GM23338 (cell line): ENCODE measurements around the gene ZNF614. TPM values are rescaled to one million over a fixed set of nuclear protein-coding genes. Genes with fewer than 3 reads are reported as not detected.

Experiments
- ATAC-seq: fragments of 200-7000 bp; cut with Tn5 transposase; 3 replicates; pipeline ENCODE4 v1.9.1; 2020
- DNase-seq: peaks from one replicate; pipeline ENCODE4 v3.0.0-alpha.2; 2015; ENCODE audit warnings: low spot score
- H2AFZ ChIP-seq: fragments of 200-600 bp; sonication (generic); 2 replicates; pipeline ENCODE4 v1.8.0; 2016; ENCODE audit warnings: antibody characterized with exemption, mild to moderate bottlenecking, moderate library complexity
- H3F3A ChIP-seq: fragments of 200-600 bp; sonication (generic); replicated peaks from 2 replicates; pipeline ENCODE4 v1.8.0; 2017; ENCODE audit warnings: antibody characterized with exemption, mixed run types, low read depth
- H3K27ac ChIP-seq: fragments of 200-600 bp; sonication (generic); 2 replicates; pipeline ENCODE4 v1.6.1; 2016; ENCODE audit warnings: low read depth
- H3K27me3 ChIP-seq: fragments of 200-600 bp; sonication (generic); 2 replicates; pipeline ENCODE4 v1.8.0; 2016; ENCODE audit warnings: mild to moderate bottlenecking, mixed run types, moderate library complexity; ENCODE audit not compliant: insufficient read depth
- H3K36me3 ChIP-seq: fragments of 200-600 bp; sonication (generic); 2 replicates; pipeline ENCODE4 v1.8.0; 2016; ENCODE audit warnings: mild to moderate bottlenecking; ENCODE audit not compliant: insufficient read depth
- H3K4me1 ChIP-seq: fragments of 200-600 bp; sonication (generic); 2 replicates; pipeline ENCODE4 v1.8.0; 2016; ENCODE audit warnings: mild to moderate bottlenecking, moderate library complexity; ENCODE audit not compliant: insufficient read depth
- H3K4me2 ChIP-seq: fragments of 200-600 bp; sonication (generic); 2 replicates; pipeline ENCODE4 v1.7.1; 2017; ENCODE audit warnings: mixed run types
- H3K4me3 ChIP-seq: fragments of 200-600 bp; sonication (generic); 2 replicates; pipeline ENCODE4 v1.6.1; 2016; ENCODE audit warnings: mixed run types
- H3K79me2 ChIP-seq: fragments of 200-600 bp; sonication (generic); replicated peaks from 2 replicates; pipeline ENCODE4 v1.8.0; 2017; ENCODE audit warnings: mild to moderate bottlenecking; ENCODE audit not compliant: insufficient read depth
- H3K9me2 ChIP-seq: fragments of 200-600 bp; sonication (generic); 2 replicates; pipeline ENCODE4 v1.8.0; 2017; ENCODE audit not compliant: insufficient read depth
- H4K20me1 ChIP-seq: fragments of 200-600 bp; sonication (generic); replicated peaks from 2 replicates; pipeline ENCODE4 v1.8.0; 2017; ENCODE audit warnings: mild to moderate bottlenecking; ENCODE audit not compliant: insufficient read depth
- H3K27ac Mint-ChIP-seq: 2 replicates; pipeline ENCODE4 v1.8.0; 2020; ENCODE audit warnings: inconsistent platforms, mild to moderate bottlenecking, moderate library complexity, mixed read lengths
- H3K27me3 Mint-ChIP-seq: 3 replicates; pipeline ENCODE4 v1.8.0; 2022; ENCODE audit warnings: low read depth, mild to moderate bottlenecking, moderate library complexity, mixed read lengths, inconsistent platforms; ENCODE audit not compliant: insufficient read depth, poor library complexity
- H3K36me3 Mint-ChIP-seq: 3 replicates; pipeline ENCODE4 v1.8.0; 2021; ENCODE audit warnings: low read depth, mild to moderate bottlenecking, inconsistent platforms, moderate library complexity, mixed read lengths
- H3K4me1 Mint-ChIP-seq: 3 replicates; pipeline ENCODE4 v1.8.0; 2020; ENCODE audit warnings: mild to moderate bottlenecking, inconsistent platforms, mixed read lengths
- H3K4me3 Mint-ChIP-seq: 3 replicates; pipeline ENCODE4 v1.8.0; 2021; ENCODE audit warnings: moderate library complexity, mild to moderate bottlenecking, inconsistent platforms, mixed read lengths
- H3K9me3 Mint-ChIP-seq: 3 replicates; pipeline ENCODE4 v1.8.0; 2020; ENCODE audit warnings: moderate library complexity, mild to moderate bottlenecking, inconsistent platforms, mixed read lengths
- CREB1 ChIP-seq: fragments of 250-450 bp; sonication (Bioruptor Pico); IDR thresholded peaks from 2 replicates; pipeline ENCODE4 v1.5.0; 2020; ENCODE audit warnings: low read depth, mild to moderate bottlenecking, moderate library complexity
- ETS1 ChIP-seq: IDR thresholded peaks from 2 replicates; pipeline ENCODE4 v1.6.1; 2016; ENCODE audit warnings: antibody characterized with exemption
- EZH2 ChIP-seq: fragments of 200-600 bp; sonication (generic); IDR thresholded peaks from one replicate; pipeline ENCODE4 v1.8.0; 2017; ENCODE audit warnings: antibody characterized with exemption, mild to moderate bottlenecking, low read depth; ENCODE audit not compliant: unreplicated experiment
- EZH2phosphoT487 ChIP-seq: fragments of 200-600 bp; sonication (generic); IDR thresholded peaks from one replicate; pipeline ENCODE4 v1.8.1; 2018; ENCODE audit warnings: antibody characterized with exemption; ENCODE audit not compliant: unreplicated experiment
- JUNB ChIP-seq: IDR thresholded peaks from one replicate; pipeline ENCODE4 v1.6.1; 2016; ENCODE audit warnings: antibody characterized with exemption; ENCODE audit not compliant: unreplicated experiment
- NANOG ChIP-seq: IDR thresholded peaks from 2 replicates; pipeline ENCODE4 v1.6.1; 2016; ENCODE audit warnings: antibody characterized with exemption, borderline replicate concordance
- STAT1 ChIP-seq: IDR thresholded peaks from one replicate; pipeline ENCODE4 v1.6.1; 2016; ENCODE audit warnings: antibody characterized with exemption; ENCODE audit not compliant: unreplicated experiment
- ZNF114 ChIP-seq: fragments of 250-450 bp; sonication (Bioruptor Pico); IDR thresholded peaks from 2 replicates; pipeline ENCODE4 v1.5.0; 2020; ENCODE audit warnings: mild to moderate bottlenecking, moderate library complexity
- ZNF331 ChIP-seq: fragments of 250-450 bp; sonication (Bioruptor Pico); IDR thresholded peaks from 2 replicates; pipeline ENCODE4 v1.5.0; 2020; ENCODE audit warnings: low read depth, mild to moderate bottlenecking, moderate library complexity
- polyA plus RNA-seq: library from polyadenylated mRNA; unstranded; fragments of >200 nt; fragmentation: Nextera tagmentation; extraction: Ambion mirVana; gene quantifications from 2 replicates; pipeline ENCODE4 v1.2.1, GENCODE V29; 2016
- total RNA-seq: library from RNA; depleted of rRNA; stranded (reverse); fragments of >200 nt; shearing (Covaris generic); gene quantifications from 2 replicates; pipeline ENCODE4 v1.2.3, GENCODE V29; 2014
- TF ChIP-seq, protein P1 (sequence below): IDR thresholded peaks from one replicate; pipeline ENCODE4 v1.6.1; 2018; ENCODE audit warnings: antibody characterized with exemption; ENCODE audit not compliant: unreplicated experiment
- TF ChIP-seq, protein P2 (sequence below): fragments of 250-450 bp; sonication (Bioruptor Pico); IDR thresholded peaks from 2 replicates; pipeline ENCODE4 v1.5.0; 2020; ENCODE audit warnings: mild to moderate bottlenecking, moderate library complexity
- TF ChIP-seq, protein P3 (sequence below), 2 experiments: fragments of 200-600 bp in 1 of 2; sonication (generic) in 1 of 2; conservative IDR thresholded peaks; 2 replicates each; pipeline versions ENCODE4 v1.5.1 to v1.6.1; 2016 to 2017; ENCODE audit warnings: antibody characterized with exemption in 2 of 2, low read depth in 2 of 2, mild to moderate bottlenecking in 2 of 2, moderate library complexity in 1 of 2

Gene ZNF614
- total and polyA plus RNA-seq, 2 experiments from 2014 or later: 9.1 to 26.2 TPM

DNA sequence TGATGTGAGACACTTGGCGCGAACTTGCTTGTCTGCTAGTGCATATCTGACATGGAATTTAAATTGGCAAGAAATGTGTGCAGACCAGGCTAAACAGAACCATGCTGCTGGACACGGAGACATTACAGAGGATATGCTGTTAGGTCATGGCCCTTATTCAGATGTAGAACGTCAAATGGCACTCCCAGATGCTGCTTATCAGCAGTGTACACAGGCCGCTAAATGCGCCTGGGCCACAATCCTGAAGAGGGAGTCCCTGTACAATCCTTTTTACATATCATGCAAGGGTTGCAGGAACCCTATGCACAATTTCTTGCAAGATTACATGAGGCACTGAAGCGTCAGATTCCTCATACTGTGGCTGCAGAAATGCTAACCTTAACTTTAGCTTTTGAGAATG is 50.8 kb downstream of the ZNF614 start:
- Histone ChIP-seq H3F3A (no peaks in the 10 kb centered on the region), H3K27ac (no peak overlapping the region), H3K4me1 (no peaks in the 10 kb centered on the region), H3K4me3 (no peak overlapping the region), H3K4me2 (no peak overlapping the region), H3K9me2 (no peaks in the 10 kb centered on the region), H4K20me1 (no peaks in the 10 kb centered on the region), H3K27me3 (no peaks in the 10 kb centered on the region), H2AFZ (no peak overlapping the region), H3K36me3 (peaks cover 29% of the 10 kb centered on the region), H3K79me2 (peaks cover 37% of the 10 kb centered on the region)
- no peak overlapping the region for H3K27ac Mint-ChIP-seq
- no peak overlapping the region for H3K4me3 Mint-ChIP-seq
- H3K9me3 Mint-ChIP-seq: peaks cover 63% of the 10 kb centered on the region
- TF ChIP-seq STAT1 (no peak), EZH2phosphoT487 (no peak), ZNF114 (CRISPR knock-in tag) (no peak), ETS1 (no peak), ZNF331 (CRISPR knock-in tag) (no peak), JUNB (no peak), NANOG (no peak), EZH2 (no peak), CREB1 (no peak)
- TF ChIP-seq, protein P1, sequence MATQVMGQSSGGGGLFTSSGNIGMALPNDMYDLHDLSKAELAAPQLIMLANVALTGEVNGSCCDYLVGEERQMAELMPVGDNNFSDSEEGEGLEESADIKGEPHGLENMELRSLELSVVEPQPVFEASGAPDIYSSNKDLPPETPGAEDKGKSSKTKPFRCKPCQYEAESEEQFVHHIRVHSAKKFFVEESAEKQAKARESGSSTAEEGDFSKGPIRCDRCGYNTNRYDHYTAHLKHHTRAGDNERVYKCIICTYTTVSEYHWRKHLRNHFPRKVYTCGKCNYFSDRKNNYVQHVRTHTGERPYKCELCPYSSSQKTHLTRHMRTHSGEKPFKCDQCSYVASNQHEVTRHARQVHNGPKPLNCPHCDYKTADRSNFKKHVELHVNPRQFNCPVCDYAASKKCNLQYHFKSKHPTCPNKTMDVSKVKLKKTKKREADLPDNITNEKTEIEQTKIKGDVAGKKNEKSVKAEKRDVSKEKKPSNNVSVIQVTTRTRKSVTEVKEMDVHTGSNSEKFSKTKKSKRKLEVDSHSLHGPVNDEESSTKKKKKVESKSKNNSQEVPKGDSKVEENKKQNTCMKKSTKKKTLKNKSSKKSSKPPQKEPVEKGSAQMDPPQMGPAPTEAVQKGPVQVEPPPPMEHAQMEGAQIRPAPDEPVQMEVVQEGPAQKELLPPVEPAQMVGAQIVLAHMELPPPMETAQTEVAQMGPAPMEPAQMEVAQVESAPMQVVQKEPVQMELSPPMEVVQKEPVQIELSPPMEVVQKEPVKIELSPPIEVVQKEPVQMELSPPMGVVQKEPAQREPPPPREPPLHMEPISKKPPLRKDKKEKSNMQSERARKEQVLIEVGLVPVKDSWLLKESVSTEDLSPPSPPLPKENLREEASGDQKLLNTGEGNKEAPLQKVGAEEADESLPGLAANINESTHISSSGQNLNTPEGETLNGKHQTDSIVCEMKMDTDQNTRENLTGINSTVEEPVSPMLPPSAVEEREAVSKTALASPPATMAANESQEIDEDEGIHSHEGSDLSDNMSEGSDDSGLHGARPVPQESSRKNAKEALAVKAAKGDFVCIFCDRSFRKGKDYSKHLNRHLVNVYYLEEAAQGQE: no peak
- TF ChIP-seq, protein P2, sequence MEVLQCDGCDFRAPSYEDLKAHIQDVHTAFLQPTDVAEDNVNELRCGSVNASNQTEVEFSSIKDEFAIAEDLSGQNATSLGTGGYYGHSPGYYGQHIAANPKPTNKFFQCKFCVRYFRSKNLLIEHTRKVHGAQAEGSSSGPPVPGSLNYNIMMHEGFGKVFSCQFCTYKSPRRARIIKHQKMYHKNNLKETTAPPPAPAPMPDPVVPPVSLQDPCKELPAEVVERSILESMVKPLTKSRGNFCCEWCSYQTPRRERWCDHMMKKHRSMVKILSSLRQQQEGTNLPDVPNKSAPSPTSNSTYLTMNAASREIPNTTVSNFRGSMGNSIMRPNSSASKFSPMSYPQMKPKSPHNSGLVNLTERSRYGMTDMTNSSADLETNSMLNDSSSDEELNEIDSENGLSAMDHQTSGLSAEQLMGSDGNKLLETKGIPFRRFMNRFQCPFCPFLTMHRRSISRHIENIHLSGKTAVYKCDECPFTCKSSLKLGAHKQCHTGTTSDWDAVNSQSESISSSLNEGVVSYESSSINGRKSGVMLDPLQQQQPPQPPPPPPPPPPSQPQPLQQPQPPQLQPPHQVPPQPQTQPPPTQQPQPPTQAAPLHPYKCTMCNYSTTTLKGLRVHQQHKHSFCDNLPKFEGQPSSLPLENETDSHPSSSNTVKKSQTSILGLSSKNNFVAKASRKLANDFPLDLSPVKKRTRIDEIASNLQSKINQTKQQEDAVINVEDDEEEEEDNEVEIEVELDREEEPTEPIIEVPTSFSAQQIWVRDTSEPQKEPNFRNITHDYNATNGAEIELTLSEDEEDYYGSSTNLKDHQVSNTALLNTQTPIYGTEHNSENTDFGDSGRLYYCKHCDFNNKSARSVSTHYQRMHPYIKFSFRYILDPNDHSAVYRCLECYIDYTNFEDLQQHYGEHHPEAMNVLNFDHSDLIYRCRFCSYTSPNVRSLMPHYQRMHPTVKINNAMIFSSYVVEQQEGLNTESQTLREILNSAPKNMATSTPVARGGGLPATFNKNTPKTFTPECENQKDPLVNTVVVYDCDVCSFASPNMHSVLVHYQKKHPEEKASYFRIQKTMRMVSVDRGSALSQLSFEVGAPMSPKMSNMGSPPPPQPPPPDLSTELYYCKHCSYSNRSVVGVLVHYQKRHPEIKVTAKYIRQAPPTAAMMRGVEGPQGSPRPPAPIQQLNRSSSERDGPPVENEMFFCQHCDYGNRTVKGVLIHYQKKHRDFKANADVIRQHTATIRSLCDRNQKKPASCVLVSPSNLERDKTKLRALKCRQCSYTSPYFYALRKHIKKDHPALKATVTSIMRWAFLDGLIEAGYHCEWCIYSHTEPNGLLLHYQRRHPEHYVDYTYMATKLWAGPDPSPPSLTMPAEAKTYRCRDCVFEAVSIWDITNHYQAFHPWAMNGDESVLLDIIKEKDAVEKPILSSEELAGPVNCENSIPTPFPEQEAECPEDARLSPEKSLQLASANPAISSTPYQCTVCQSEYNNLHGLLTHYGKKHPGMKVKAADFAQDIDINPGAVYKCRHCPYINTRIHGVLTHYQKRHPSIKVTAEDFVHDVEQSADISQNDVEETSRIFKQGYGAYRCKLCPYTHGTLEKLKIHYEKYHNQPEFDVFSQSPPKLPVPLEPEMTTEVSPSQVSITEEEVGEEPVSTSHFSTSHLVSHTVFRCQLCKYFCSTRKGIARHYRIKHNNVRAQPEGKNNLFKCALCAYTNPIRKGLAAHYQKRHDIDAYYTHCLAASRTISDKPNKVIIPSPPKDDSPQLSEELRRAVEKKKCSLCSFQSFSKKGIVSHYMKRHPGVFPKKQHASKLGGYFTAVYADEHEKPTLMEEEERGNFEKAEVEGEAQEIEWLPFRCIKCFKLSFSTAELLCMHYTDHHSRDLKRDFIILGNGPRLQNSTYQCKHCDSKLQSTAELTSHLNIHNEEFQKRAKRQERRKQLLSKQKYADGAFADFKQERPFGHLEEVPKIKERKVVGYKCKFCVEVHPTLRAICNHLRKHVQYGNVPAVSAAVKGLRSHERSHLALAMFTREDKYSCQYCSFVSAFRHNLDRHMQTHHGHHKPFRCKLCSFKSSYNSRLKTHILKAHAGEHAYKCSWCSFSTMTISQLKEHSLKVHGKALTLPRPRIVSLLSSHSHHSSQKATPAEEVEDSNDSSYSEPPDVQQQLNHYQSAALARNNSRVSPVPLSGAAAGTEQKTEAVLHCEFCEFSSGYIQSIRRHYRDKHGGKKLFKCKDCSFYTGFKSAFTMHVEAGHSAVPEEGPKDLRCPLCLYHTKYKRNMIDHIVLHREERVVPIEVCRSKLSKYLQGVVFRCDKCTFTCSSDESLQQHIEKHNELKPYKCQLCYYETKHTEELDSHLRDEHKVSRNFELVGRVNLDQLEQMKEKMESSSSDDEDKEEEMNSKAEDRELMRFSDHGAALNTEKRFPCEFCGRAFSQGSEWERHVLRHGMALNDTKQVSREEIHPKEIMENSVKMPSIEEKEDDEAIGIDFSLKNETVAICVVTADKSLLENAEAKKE: no peak
- TF ChIP-seq, protein P3, sequence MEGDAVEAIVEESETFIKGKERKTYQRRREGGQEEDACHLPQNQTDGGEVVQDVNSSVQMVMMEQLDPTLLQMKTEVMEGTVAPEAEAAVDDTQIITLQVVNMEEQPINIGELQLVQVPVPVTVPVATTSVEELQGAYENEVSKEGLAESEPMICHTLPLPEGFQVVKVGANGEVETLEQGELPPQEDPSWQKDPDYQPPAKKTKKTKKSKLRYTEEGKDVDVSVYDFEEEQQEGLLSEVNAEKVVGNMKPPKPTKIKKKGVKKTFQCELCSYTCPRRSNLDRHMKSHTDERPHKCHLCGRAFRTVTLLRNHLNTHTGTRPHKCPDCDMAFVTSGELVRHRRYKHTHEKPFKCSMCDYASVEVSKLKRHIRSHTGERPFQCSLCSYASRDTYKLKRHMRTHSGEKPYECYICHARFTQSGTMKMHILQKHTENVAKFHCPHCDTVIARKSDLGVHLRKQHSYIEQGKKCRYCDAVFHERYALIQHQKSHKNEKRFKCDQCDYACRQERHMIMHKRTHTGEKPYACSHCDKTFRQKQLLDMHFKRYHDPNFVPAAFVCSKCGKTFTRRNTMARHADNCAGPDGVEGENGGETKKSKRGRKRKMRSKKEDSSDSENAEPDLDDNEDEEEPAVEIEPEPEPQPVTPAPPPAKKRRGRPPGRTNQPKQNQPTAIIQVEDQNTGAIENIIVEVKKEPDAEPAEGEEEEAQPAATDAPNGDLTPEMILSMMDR (conservative IDR thresholded peaks at IDR 0.05; ENCODE audit: low read depth in 2 of 2): no peak
- peaks cover 2% of the 10 kb centered on the region for H3K27me3 Mint-ChIP-seq
- H3K36me3 Mint-ChIP-seq: peaks cover 83% of the 10 kb centered on the region
- ATAC-seq (no peak), DNase-seq (no peak)
- H3K4me1 Mint-ChIP-seq: no peaks in the 10 kb centered on the region
